ENCODE data around the gene FOXD4L6.
"Not testable (repeated sequence)": the region's sequence is repeated elsewhere in the genome, so short reads cannot be mapped to it uniquely, and the experiment has no call there.

DNA sequence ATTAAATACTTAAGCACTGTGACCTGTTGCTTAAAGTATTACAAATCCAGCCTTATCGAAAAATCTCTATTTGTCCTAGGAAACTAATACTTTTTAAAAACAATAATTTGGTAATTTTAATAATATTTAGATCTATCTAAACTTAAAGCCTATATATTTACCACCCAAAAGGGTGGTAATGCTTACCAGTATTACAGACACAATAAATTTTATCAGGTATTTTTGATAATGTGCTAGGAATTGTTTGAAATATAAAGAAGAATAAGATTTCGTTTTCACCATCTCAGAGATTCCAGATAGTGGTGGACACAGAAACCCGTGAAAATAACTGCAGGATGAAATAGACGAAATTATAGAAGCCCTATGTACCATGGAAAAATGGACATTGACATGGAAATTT, 7.8 kb downstream of the FOXD4L6 start:
- TF ChIP-seq, protein P1, sequence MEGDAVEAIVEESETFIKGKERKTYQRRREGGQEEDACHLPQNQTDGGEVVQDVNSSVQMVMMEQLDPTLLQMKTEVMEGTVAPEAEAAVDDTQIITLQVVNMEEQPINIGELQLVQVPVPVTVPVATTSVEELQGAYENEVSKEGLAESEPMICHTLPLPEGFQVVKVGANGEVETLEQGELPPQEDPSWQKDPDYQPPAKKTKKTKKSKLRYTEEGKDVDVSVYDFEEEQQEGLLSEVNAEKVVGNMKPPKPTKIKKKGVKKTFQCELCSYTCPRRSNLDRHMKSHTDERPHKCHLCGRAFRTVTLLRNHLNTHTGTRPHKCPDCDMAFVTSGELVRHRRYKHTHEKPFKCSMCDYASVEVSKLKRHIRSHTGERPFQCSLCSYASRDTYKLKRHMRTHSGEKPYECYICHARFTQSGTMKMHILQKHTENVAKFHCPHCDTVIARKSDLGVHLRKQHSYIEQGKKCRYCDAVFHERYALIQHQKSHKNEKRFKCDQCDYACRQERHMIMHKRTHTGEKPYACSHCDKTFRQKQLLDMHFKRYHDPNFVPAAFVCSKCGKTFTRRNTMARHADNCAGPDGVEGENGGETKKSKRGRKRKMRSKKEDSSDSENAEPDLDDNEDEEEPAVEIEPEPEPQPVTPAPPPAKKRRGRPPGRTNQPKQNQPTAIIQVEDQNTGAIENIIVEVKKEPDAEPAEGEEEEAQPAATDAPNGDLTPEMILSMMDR (IDR thresholded peaks at IDR 0.05; ENCODE audit: borderline replicate concordance, extremely low read depth, low read length, poor library complexity, severe bottlenecking) = not testable (repeated sequence)
- TF ChIP-seq EZH2 (IDR thresholded peaks at IDR 0.05; ENCODE audit: borderline replicate concordance, low read depth, low read length, severe bottlenecking) = not testable (repeated sequence)
